Upper lobe of left lung (tissue), 4 donors: ENCODE measurements around the gene CYP46A1.

ENCODE experiments used
- CTCF ChIP-seq, 6 experiments: fragments of 450-650 bp in 4 of 6; fragments of 200-600 bp in 2 of 6; sonication (generic) in 2 of 6; IDR thresholded peaks; one replicate each; pipeline ENCODE4 v1.5.1; 2016 to 2019; ENCODE audit warnings: antibody characterized with exemption in 6 of 6
- POLR2A ChIP-seq, 4 donors: fragments of 450-650 bp; IDR thresholded peaks; one replicate each; pipeline ENCODE4 v1.5.1; 2016 to 2017; ENCODE audit warnings: antibody characterized with exemption in 4 of 4, mild to moderate bottlenecking in 2 of 4
- POLR2AphosphoS5 ChIP-seq, 2 donors: sonication (generic); formaldehyde crosslinking; IDR thresholded peaks; one replicate each; pipeline ENCODE4 v1.5.1; 2017; ENCODE audit warnings: antibody characterized with exemption in 2 of 2

GRCh38 chr14:99675951-99676350 is 8.1 kb upstream of the CYP46A1 start:
- TF ChIP-seq CTCF (IDR thresholded peaks at IDR 0.05) (no peak), POLR2A (IDR thresholded peaks at IDR 0.05) (no peak), POLR2AphosphoS5 (IDR thresholded peaks at IDR 0.05) (no peak)
